Middle frontal gyrus (tissue), 1 donor: ENCODE measurements around the gene ERF.

ENCODE experiments used
- DNase-seq: peaks from one replicate; pipeline ENCODE4 v3.0.0-alpha.2; 2015; ENCODE audit warnings: low spot score; ENCODE audit errors: extremely low spot score

ERF gene

GRCh38 chr19:42254089-42254849 lies 659 bp downstream of the ERF start:
- DNase-seq = no peak

GRCh38 chr19:42253245-42254088 lies 1.5 kb downstream of the ERF start:
- DNase-seq = no peak

GRCh38 chr19:42252365-42253244 lies 2.3 kb downstream of the ERF start:
- peak; percentile 56 for DNase-seq

GRCh38 chr19:42251572-42252358 lies 3.2 kb downstream of the ERF start:
- no peak for DNase-seq

GRCh38 chr19:42250666-42251531 lies 4.0 kb downstream of the ERF start:
- no peak for DNase-seq

GRCh38 chr19:42250183-42250665 lies 4.7 kb downstream of the ERF start:
- no peak for DNase-seq

GRCh38 chr19:42249769-42250168 lies 5.2 kb downstream of the ERF start:
- no peak for DNase-seq

- DNase-seq = no peak
Observed at GRCh38 chr19:42249149-42249750, 5.7 kb downstream of the ERF start.

GRCh38 chr19:42248270-42249148 lies 6.4 kb downstream of the ERF start:
- DNase-seq = no peak

- no peak for DNase-seq
Observed at GRCh38 chr19:42247640-42248199, 7.2 kb downstream of the ERF start.

- no peak for DNase-seq
Observed at GRCh38 chr19:42246922-42247639, 7.8 kb downstream of the ERF start.

- DNase-seq = peak; percentile 44
Observed at GRCh38 chr19:42246143-42246921, 8.6 kb downstream of the ERF start.

- no peak for DNase-seq
Observed at GRCh38 chr19:42245231-42245630, 9.7 kb downstream of the ERF start.

- peak; percentile 90 for DNase-seq
Observed at GRCh38 chr19:42244347-42245220, 10.3 kb downstream of the ERF start.
